Measurements from ENCODE around the gene WRAP53.

DNA sequence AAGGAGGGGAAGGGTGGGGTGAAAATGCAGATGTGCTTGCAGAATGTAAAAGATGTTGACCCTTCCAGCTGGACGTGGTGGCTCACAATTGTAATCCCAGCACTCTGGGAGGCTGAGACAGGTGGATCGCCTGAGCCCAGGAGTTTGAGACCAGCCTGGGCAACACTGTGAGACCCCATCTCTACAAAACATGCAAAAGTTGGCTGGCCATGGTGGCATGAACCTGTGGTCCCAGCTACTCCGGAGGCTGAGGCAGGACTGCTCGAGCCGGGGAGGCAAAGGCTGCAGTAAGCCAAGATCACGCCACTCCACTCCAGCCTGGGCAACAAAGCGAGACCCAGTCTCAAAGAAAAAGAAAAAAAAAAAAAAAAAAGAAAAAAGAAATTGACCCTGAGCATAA lies 19.8 kb upstream of the WRAP53 start:
- TF ChIP-seq, protein P1, sequence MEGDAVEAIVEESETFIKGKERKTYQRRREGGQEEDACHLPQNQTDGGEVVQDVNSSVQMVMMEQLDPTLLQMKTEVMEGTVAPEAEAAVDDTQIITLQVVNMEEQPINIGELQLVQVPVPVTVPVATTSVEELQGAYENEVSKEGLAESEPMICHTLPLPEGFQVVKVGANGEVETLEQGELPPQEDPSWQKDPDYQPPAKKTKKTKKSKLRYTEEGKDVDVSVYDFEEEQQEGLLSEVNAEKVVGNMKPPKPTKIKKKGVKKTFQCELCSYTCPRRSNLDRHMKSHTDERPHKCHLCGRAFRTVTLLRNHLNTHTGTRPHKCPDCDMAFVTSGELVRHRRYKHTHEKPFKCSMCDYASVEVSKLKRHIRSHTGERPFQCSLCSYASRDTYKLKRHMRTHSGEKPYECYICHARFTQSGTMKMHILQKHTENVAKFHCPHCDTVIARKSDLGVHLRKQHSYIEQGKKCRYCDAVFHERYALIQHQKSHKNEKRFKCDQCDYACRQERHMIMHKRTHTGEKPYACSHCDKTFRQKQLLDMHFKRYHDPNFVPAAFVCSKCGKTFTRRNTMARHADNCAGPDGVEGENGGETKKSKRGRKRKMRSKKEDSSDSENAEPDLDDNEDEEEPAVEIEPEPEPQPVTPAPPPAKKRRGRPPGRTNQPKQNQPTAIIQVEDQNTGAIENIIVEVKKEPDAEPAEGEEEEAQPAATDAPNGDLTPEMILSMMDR (IDR thresholded peaks at IDR 0.05; ENCODE audit: low read length): no peak
- no peak for TF ChIP-seq EZH2phosphoT487 (IDR thresholded peaks at IDR 0.05; ENCODE audit: low read length)
- no peak for TF ChIP-seq EZH2 (optimal IDR thresholded peaks at IDR 0.05; ENCODE audit: low read depth, low read length)

Data from MM.1S (cell line).